Stomach smooth muscle (tissue), 2 donors: ENCODE measurements around the gene SLC1A2.

ENCODE experiments used
- H3K27ac ChIP-seq: one replicate; pipeline ENCODE4 v1.7.0; 2013; ENCODE audit warnings: mild to moderate bottlenecking, low read length, inconsistent platforms
- H3K27me3 ChIP-seq, 2 donors: one replicate each; pipeline ENCODE4 v1.7.0; 2013; ENCODE audit warnings: low read length in 2 of 2; ENCODE audit not compliant: insufficient read depth in 2 of 2, control insufficient read depth in 1 of 2
- H3K36me3 ChIP-seq, 2 donors: one replicate each; pipeline ENCODE4 v1.7.0; 2013; ENCODE audit warnings: low read length in 2 of 2; ENCODE audit not compliant: control insufficient read depth in 2 of 2, insufficient read depth in 2 of 2
- H3K4me1 ChIP-seq: one replicate; pipeline ENCODE4 v1.7.0; 2013; ENCODE audit warnings: low read length; ENCODE audit not compliant: control insufficient read depth, insufficient read depth
- H3K4me3 ChIP-seq, 2 donors: one replicate each; pipeline ENCODE4 v1.7.0; 2013; ENCODE audit warnings: low read length in 2 of 2
- H3K9ac ChIP-seq, 2 donors: one replicate each; pipeline ENCODE4 v1.7.0; 2013; ENCODE audit warnings: low read length in 2 of 2, mild to moderate bottlenecking in 1 of 2
- H3K9me3 ChIP-seq, 2 donors: one replicate each; pipeline ENCODE4 v1.7.0; 2013; ENCODE audit warnings: low read length in 2 of 2; ENCODE audit not compliant: control insufficient read depth in 2 of 2
- donor health status: healthy.
- donor health status: Pancreatic carcinoma.

The SLC1A2 gene

GRCh38 chr11:35427071-35427470 lies 7.7 kb upstream of the SLC1A2 start:
- no peak overlapping the region for H3K27ac ChIP-seq
- H3K9me3 ChIP-seq, result no peaks in the 10 kb centered on the region
- no peak overlapping the region for H3K9ac ChIP-seq
- no peaks in the 10 kb centered on the region for H3K4me1 ChIP-seq
- peaks cover 5 to 8% of the 10 kb centered on the region in 2 donors for H3K27me3 ChIP-seq
- H3K4me3 ChIP-seq, result no peak overlapping the region
- H3K36me3 ChIP-seq, result no peaks in the 10 kb centered on the region

GRCh38 chr11:35426351-35426750 lies 7.0 kb upstream of the SLC1A2 start:
- Histone ChIP-seq H3K4me3 (no peak overlapping the region), H3K27me3 (peaks cover 8 to 12% of the 10 kb centered on the region in 2 donors), H3K27ac (no peak overlapping the region), H3K4me1 (no peaks in the 10 kb centered on the region), H3K9ac (no peak overlapping the region), H3K36me3 (no peaks in the 10 kb centered on the region), H3K9me3 (no peaks in the 10 kb centered on the region)

GRCh38 chr11:35425603-35426212 lies 6.3 kb upstream of the SLC1A2 start:
- Histone ChIP-seq H3K27ac (no peak overlapping the region), H3K9me3 (no peaks in the 10 kb centered on the region), H3K36me3 (no peaks in the 10 kb centered on the region), H3K4me3 (no peak overlapping the region), H3K4me1 (no peaks in the 10 kb centered on the region), H3K27me3 (peaks cover 8 to 15% of the 10 kb centered on the region in 2 donors), H3K9ac (no peak overlapping the region)

- Histone ChIP-seq H3K9ac (no peak overlapping the region), H3K9me3 (no peaks in the 10 kb centered on the region), H3K27ac (no peak overlapping the region), H3K4me3 (no peak overlapping the region), H3K4me1 (peaks cover 12% of the 10 kb centered on the region), H3K27me3 (peaks cover 17 to 28% of the 10 kb centered on the region in 2 donors), H3K36me3 (no peaks in the 10 kb centered on the region)
Measured at GRCh38 chr11:35424157-35424940, 5.0 kb upstream of the SLC1A2 start.

- Histone ChIP-seq H3K36me3 (no peaks in the 10 kb centered on the region), H3K27me3 (peaks cover 23 to 64% of the 10 kb centered on the region in 2 donors), H3K4me1 (peaks cover 25% of the 10 kb centered on the region), H3K9me3 (no peaks in the 10 kb centered on the region), H3K27ac (no peak overlapping the region), H3K9ac (no peak overlapping the region), H3K4me3 (peak overlapping the region; percentile 61 to 74)
Measured at GRCh38 chr11:35420371-35420770, 1.0 kb upstream of the SLC1A2 start.

GRCh38 chr11:35419830-35420333 lies 524 bp upstream of the SLC1A2 start:
- Histone ChIP-seq H3K4me1 (peaks cover 25% of the 10 kb centered on the region), H3K9ac (no peak overlapping the region), H3K36me3 (no peaks in the 10 kb centered on the region), H3K27ac (no peak overlapping the region), H3K9me3 (no peaks in the 10 kb centered on the region), H3K4me3 (peak overlapping the region; percentile 61 to 74), H3K27me3 (peaks cover 25 to 65% of the 10 kb centered on the region in 2 donors)

GRCh38 chr11:35418282-35419183 lies 825 bp downstream of the SLC1A2 start:
- Histone ChIP-seq H3K4me1 (peaks cover 25% of the 10 kb centered on the region), H3K27me3 (peaks cover 27 to 62% of the 10 kb centered on the region in 2 donors), H3K9me3 (no peaks in the 10 kb centered on the region), H3K36me3 (no peaks in the 10 kb centered on the region), H3K4me3 (peak overlapping the region; percentile 54 to 74), H3K9ac (no peak overlapping the region), H3K27ac (no peak overlapping the region)

- no peak overlapping the region for H3K27ac ChIP-seq
- peaks cover 21 to 51% of the 10 kb centered on the region in 2 donors for H3K27me3 ChIP-seq
Measured at GRCh38 chr11:35415487-35415886, 3.9 kb downstream of the SLC1A2 start.

GRCh38 chr11:35414776-35415175 lies 4.6 kb downstream of the SLC1A2 start:
- no peak overlapping the region for H3K9ac ChIP-seq
- H3K9me3 ChIP-seq, result no peaks in the 10 kb centered on the region
- H3K4me3 ChIP-seq, result no peak overlapping the region
- H3K4me1 ChIP-seq, result peaks cover 17% of the 10 kb centered on the region
- no peaks in the 10 kb centered on the region for H3K36me3 ChIP-seq
- peaks cover 16 to 47% of the 10 kb centered on the region in 2 donors for H3K27me3 ChIP-seq
- H3K27ac ChIP-seq, result no peak overlapping the region

More at GRCh38 chr11:35415487-35415886, 3.9 kb downstream of the SLC1A2 start:
- Histone ChIP-seq H3K36me3 (no peaks in the 10 kb centered on the region), H3K4me3 (no peak overlapping the region), H3K9ac (no peak overlapping the region), H3K9me3 (no peaks in the 10 kb centered on the region), H3K4me1 (peaks cover 24% of the 10 kb centered on the region)

- Histone ChIP-seq H3K4me1 (peaks cover 12% of the 10 kb centered on the region), H3K4me3 (no peak overlapping the region), H3K36me3 (no peaks in the 10 kb centered on the region), H3K9me3 (no peaks in the 10 kb centered on the region), H3K27me3 (peaks cover 14 to 43% of the 10 kb centered on the region in 2 donors), H3K9ac (no peak overlapping the region), H3K27ac (no peak overlapping the region)
Measured at GRCh38 chr11:35414311-35414710, 5.0 kb downstream of the SLC1A2 start.
